Gastroesophageal sphincter (tissue), 4 donors: ENCODE data around the gene ABCC6. TPM values are rescaled to one million over a fixed set of nuclear protein-coding genes. Genes with fewer than 3 reads are reported as not detected.

Experiments
- ATAC-seq: fragments of 150-250 bp; one replicate; pipeline ENCODE4 v1.9.1; 2016; ENCODE audit warnings: mild to moderate bottlenecking, moderate library complexity
- H3K27ac ChIP-seq, 4 donors: fragments of 200-600 bp; sonication (generic) in 3 of 4; 1 replicate in 3 of 4; 2 replicates in 1 of 4; pipeline ENCODE4 v1.5.1; 2016 to 2019
- H3K27me3 ChIP-seq: fragments of 200-600 bp; sonication (generic); one replicate; pipeline ENCODE4 v1.5.1; 2019
- H3K36me3 ChIP-seq, 2 donors: fragments of 200-600 bp; sonication (generic); one replicate each; pipeline ENCODE4 v1.5.1; 2019; ENCODE audit warnings: control low read depth in 1 of 2
- H3K4me1 ChIP-seq, 3 donors: fragments of 200-600 bp; sonication (generic); 1 replicate in 2 of 3; 2 replicates in 1 of 3; pipeline ENCODE4 v1.5.1; 2016 to 2019; ENCODE audit warnings: control low read depth in 2 of 3
- H3K4me3 ChIP-seq, 2 donors: fragments of 200-600 bp; sonication (generic); one replicate each; pipeline ENCODE4 v1.5.1; 2019; ENCODE audit warnings: mild to moderate bottlenecking in 1 of 2, moderate library complexity in 1 of 2
- H3K9me3 ChIP-seq, 3 donors: fragments of 200-600 bp; sonication (generic); one replicate each; pipeline ENCODE4 v1.5.1; 2017 to 2019; ENCODE audit warnings: control low read depth in 2 of 3
- CTCF ChIP-seq, 4 experiments: fragments of 200-600 bp in 2 of 4; fragments of 450-650 bp in 2 of 4; sonication (generic) in 1 of 4; IDR thresholded peaks; one replicate each; pipeline ENCODE4 v1.5.1; 2017 to 2019; ENCODE audit warnings: antibody characterized with exemption in 4 of 4, mild to moderate bottlenecking in 2 of 4, moderate library complexity in 2 of 4
- EP300 ChIP-seq: sonication (generic); formaldehyde crosslinking; IDR thresholded peaks from one replicate; pipeline ENCODE4 v1.6.1; 2017; ENCODE audit warnings: antibody characterized with exemption, mild to moderate bottlenecking
- POLR2A ChIP-seq, 2 donors: fragments of 450-650 bp; IDR thresholded peaks; one replicate each; pipeline ENCODE4 v1.6.1; 2017; ENCODE audit warnings: antibody characterized with exemption in 2 of 2, mild to moderate bottlenecking in 2 of 2, moderate library complexity in 1 of 2
- POLR2AphosphoS5 ChIP-seq: sonication (generic); formaldehyde crosslinking; IDR thresholded peaks from one replicate; pipeline ENCODE4 v1.6.1; 2017; ENCODE audit warnings: antibody characterized with exemption
- WGBS, 2 donors: methylation state at CpG; one replicate each; pipeline ENCODE4 v1.1.5; 2018; ENCODE audit warnings: low coverage in 1 of 2; 5-methylcytosine and 5-hydroxymethylcytosine counted together
- total RNA-seq, 4 donors: library from RNA; depleted of rRNA; stranded (reverse); fragments of >200 nt; gene quantifications; one replicate each; pipeline ENCODE4 v1.1.0, GENCODE V29; 2016

ABCC6 gene
- total RNA-seq, 4 donors from 2014 or later = 0.93 to 1.0 (median 0.94) TPM

- Histone ChIP-seq H3K36me3 (peaks cover 0 to 91% of the 10 kb centered on the region in 2 donors), H3K27me3 (no peaks in the 10 kb centered on the region), H3K9me3 (no peaks in the 10 kb centered on the region), H3K27ac (peak overlapping the region in 3 of 4 donors; percentile 16 to 77 (median 73)), H3K4me1 (peaks cover 0 to 34% (median 0%) of the 10 kb centered on the region in 3 donors), H3K4me3 (no peak overlapping the region)
- ATAC-seq = no peak
- TF ChIP-seq EP300 (no peak), CTCF (IDR thresholded peaks at IDR 0.05) (no peak), POLR2AphosphoS5 (no peak), POLR2A (IDR thresholded peaks at IDR 0.05) (no peak)
- 86 to 93% methylated on average over 4 to 7 of the region's 9 CpGs for WGBS, 2 donors
Observed at GRCh38 chr16:16110111-16110490, 113.2 kb downstream of the ABCC6 start.

GRCh38 chr16:16109453-16110110 is 113.7 kb downstream of the ABCC6 start:
- H3K4me3 ChIP-seq = no peak overlapping the region
- no peaks in the 10 kb centered on the region for H3K27me3 ChIP-seq
- no peak for TF ChIP-seq EP300
- TF ChIP-seq POLR2A (IDR thresholded peaks at IDR 0.05) = no peak
- TF ChIP-seq POLR2AphosphoS5 = no peak
- no peak for TF ChIP-seq CTCF (IDR thresholded peaks at IDR 0.05)
- peak overlapping the region; percentile 52 to 77 (median 73) for H3K27ac ChIP-seq
- H3K9me3 ChIP-seq = no peaks in the 10 kb centered on the region
- 74 to 89% methylated on average over 3 to 7 of the region's 8 CpGs for WGBS, 2 donors
- H3K36me3 ChIP-seq = peaks cover 0 to 91% of the 10 kb centered on the region in 2 donors
- no peak for ATAC-seq
- H3K4me1 ChIP-seq = peaks cover 0 to 34% (median 0%) of the 10 kb centered on the region in 3 donors

GRCh38 chr16:16108759-16109158 is 114.5 kb downstream of the ABCC6 start:
- Histone ChIP-seq H3K36me3 (peaks cover 0 to 91% of the 10 kb centered on the region in 2 donors), H3K27me3 (no peaks in the 10 kb centered on the region), H3K9me3 (no peaks in the 10 kb centered on the region), H3K4me1 (peaks cover 0 to 34% (median 0%) of the 10 kb centered on the region in 3 donors), H3K4me3 (no peak overlapping the region), H3K27ac (peak overlapping the region; percentile 52 to 77 (median 73))
- 42 to 69% methylated on average over 6 of the region's 6 CpGs for WGBS, 2 donors
- ATAC-seq = no peak
- peak; percentile 51 for TF ChIP-seq POLR2AphosphoS5
- no peak for TF ChIP-seq CTCF (IDR thresholded peaks at IDR 0.05)

GRCh38 chr16:16107839-16108238 is 115.5 kb downstream of the ABCC6 start:
- Histone ChIP-seq H3K27me3 (no peaks in the 10 kb centered on the region), H3K36me3 (peaks cover 0 to 91% of the 10 kb centered on the region in 2 donors), H3K4me1 (peaks cover 0 to 38% (median 0%) of the 10 kb centered on the region in 3 donors), H3K27ac (peak overlapping the region; percentile 52 to 77 (median 73)), H3K9me3 (no peaks in the 10 kb centered on the region), H3K4me3 (no peak overlapping the region)
- WGBS, 2 donors = 49 to 76% methylated on average over 4 to 6 of the region's 6 CpGs
- no peak for ATAC-seq
- TF ChIP-seq CTCF (IDR thresholded peaks at IDR 0.05) (no peak), POLR2AphosphoS5 (no peak), EP300 (no peak), POLR2A (IDR thresholded peaks at IDR 0.05) (no peak)

GRCh38 chr16:16106466-16106865 is 116.8 kb downstream of the ABCC6 start:
- peaks cover 0 to 89% of the 10 kb centered on the region in 2 donors for H3K36me3 ChIP-seq
- peak overlapping the region in 3 of 4 donors; percentile 72 to 77 (median 73) for H3K27ac ChIP-seq
- WGBS, 2 donors = 70% methylated on average over 2 of the region's 6 CpGs; no CpG with 5 or more reads in 1 of the 2 donors
- H3K9me3 ChIP-seq = no peaks in the 10 kb centered on the region
- no peak for ATAC-seq
- peaks cover 0 to 52% (median 0%) of the 10 kb centered on the region in 3 donors for H3K4me1 ChIP-seq
- H3K27me3 ChIP-seq = no peaks in the 10 kb centered on the region
- no peak overlapping the region for H3K4me3 ChIP-seq
- TF ChIP-seq POLR2A (IDR thresholded peaks at IDR 0.05) (no peak), EP300 (no peak), CTCF (IDR thresholded peaks at IDR 0.05) (no peak), POLR2AphosphoS5 (no peak)
